Caco-2 (cell line): ENCODE measurements around the gene C20orf96. TPM values are rescaled to one million over a fixed set of nuclear protein-coding genes. Genes with fewer than 3 reads are reported as not detected.

Experiments used
- BruUV-seq: library from RNA; stranded (reverse); fragments of 400-500 nt; replicated peaks from 2 replicates; lab custom pipeline; 2021; lab: Mats Ljungman, UMichigan
- CTCF ChIA-PET: fragments of 300-600 bp; sonication (Branson Sonifier 250); formaldehyde crosslinking; loops from one replicate; lab custom pipeline; 2022; ENCODE audit warnings: antibody characterized with exemption; lab: Charles Lee
- POLR2A ChIA-PET: fragments of 300-600 bp; sonication (Branson Sonifier 250); formaldehyde crosslinking; loops from one replicate; lab custom pipeline; 2022; ENCODE audit warnings: antibody characterized with exemption; lab: Charles Lee
- DNase-seq, 2 experiments: peaks; one replicate each; pipeline versions ENCODE4 v3.0.0 to v3.0.0-alpha.2; 2020 to 2022
- H3K27me3 ChIP-seq: replicated peaks from 2 replicates; pipeline ENCODE4 v1.6.0; 2011; ENCODE audit warnings: low read length; ENCODE audit not compliant: control insufficient read depth, insufficient read depth
- H3K36me3 ChIP-seq: 2 replicates; pipeline ENCODE4 v1.5.1; 2011; ENCODE audit warnings: low read length; ENCODE audit not compliant: control insufficient read depth, insufficient read depth
- H3K4me1 ChIP-seq: fragments of 250-450 bp; sonication (Bioruptor Pico); 2 replicates; pipeline ENCODE4 v1.5.1; 2020; ENCODE audit warnings: mild to moderate bottlenecking
- H3K4me3 ChIP-seq: 2 replicates; pipeline ENCODE4 v1.5.1; 2011; ENCODE audit warnings: low read depth, mild to moderate bottlenecking, control low read depth, low read length
- H3K9me3 ChIP-seq: fragments of 250-450 bp; sonication (Bioruptor Pico); 2 replicates; pipeline ENCODE4 v1.5.1; 2020; ENCODE audit warnings: mild to moderate bottlenecking, moderate library complexity
- H3K27ac Mint-ChIP-seq: one replicate; pipeline ENCODE4 v1.8.0; 2022; ENCODE audit warnings: mixed read lengths; ENCODE audit not compliant: unreplicated experiment
- H3K27me3 Mint-ChIP-seq: one replicate; pipeline ENCODE4 v1.8.0; 2022; ENCODE audit warnings: mixed read lengths; ENCODE audit not compliant: insufficient read depth, unreplicated experiment
- H3K36me3 Mint-ChIP-seq: one replicate; pipeline ENCODE4 v1.8.0; 2022; ENCODE audit warnings: mild to moderate bottlenecking, mixed read lengths; ENCODE audit not compliant: insufficient read depth, unreplicated experiment
- H3K4me1 Mint-ChIP-seq: one replicate; pipeline ENCODE4 v1.8.0; 2022; ENCODE audit warnings: low read depth, mixed read lengths; ENCODE audit not compliant: unreplicated experiment
- H3K4me3 Mint-ChIP-seq: one replicate; pipeline ENCODE4 v1.8.0; 2022; ENCODE audit warnings: mild to moderate bottlenecking, moderate library complexity, mixed read lengths; ENCODE audit not compliant: unreplicated experiment
- H3K9me3 Mint-ChIP-seq: one replicate; pipeline ENCODE4 v1.8.0; 2022; ENCODE audit warnings: mixed read lengths; ENCODE audit not compliant: unreplicated experiment
- CTCF ChIP-seq, 2 experiments: fragments of 200-600 bp in 1 of 2; IDR thresholded peaks; 1 replicate in 1 of 2; 2 replicates in 1 of 2; pipeline versions ENCODE4 v1.5.1 to v1.8.0; 2011 to 2022; ENCODE audit warnings: antibody characterized with exemption in 1 of 2, control low read depth in 1 of 2, inconsistent platforms in 1 of 2, low read depth in 1 of 2, low read length in 1 of 2, mild to moderate bottlenecking in 1 of 2, moderate library complexity in 1 of 2; ENCODE audit not compliant: insufficient read depth in 1 of 2, severe bottlenecking in 1 of 2, unreplicated experiment in 1 of 2
- intact Hi-C: fragments of 100-400 bp; cut with micrococcal nuclease; formaldehyde crosslinking; loops from one replicate; pipeline ENCODE4 v1.10.0; 2022; ENCODE audit not compliant: unreplicated experiment
- total RNA-seq: library from RNA; stranded (reverse); gene quantifications from 2 replicates; pipeline ENCODE4 v1.2.3, GENCODE V29; 2022

Gene C20orf96
- total RNA-seq, 1 experiment from 2014 or later: 11.5 TPM

GRCh38 chr20:328027-328974, 37.8 kb upstream of the C20orf96 start:
- Histone ChIP-seq H3K4me1 (0 out of 2 replicates have a peak, but pooled peaks cover 9% of the 10 kb centered on the region), H3K36me3 (no peaks in the 10 kb centered on the region), H3K27me3 (no peaks in the 10 kb centered on the region), H3K4me3 (peak overlapping the region; percentile 59), H3K9me3 (no peaks in the 10 kb centered on the region)
- Mint-ChIP-seq H3K9me3 (no peaks in the 10 kb centered on the region), H3K36me3 (peaks cover 46% of the 10 kb centered on the region), H3K27ac (peak overlapping the region; percentile 66), H3K4me3 (peak overlapping the region; percentile 94), H3K27me3 (no peaks in the 10 kb centered on the region), H3K4me1 (peaks cover 8% of the 10 kb centered on the region)
- BruUV-seq: no TSS peak
- DNase-seq: no peak
- intact Hi-C loops: no loop called here
- TF ChIP-seq CTCF (IDR thresholded peaks at IDR 0.05; ENCODE audit: insufficient read depth in 1 of 2, low read depth in 1 of 2, low read length in 1 of 2, severe bottlenecking in 1 of 2, unreplicated experiment in 1 of 2): no peak
- CTCF ChIA-PET: no interaction called here
- POLR2A ChIA-PET: no interaction called here

- Histone ChIP-seq H3K4me3 (peak overlapping the region; percentile 59), H3K27me3 (no peaks in the 10 kb centered on the region), H3K9me3 (no peaks in the 10 kb centered on the region), H3K36me3 (no peaks in the 10 kb centered on the region), H3K4me1 (0 out of 2 replicates have a peak, but pooled peaks cover 10% of the 10 kb centered on the region)
- ChIA-PET CTCF (no interaction called here), POLR2A (no interaction called here)
- Mint-ChIP-seq H3K27ac (peak overlapping the region; percentile 29), H3K9me3 (no peaks in the 10 kb centered on the region), H3K4me1 (peaks cover 8% of the 10 kb centered on the region), H3K4me3 (peak overlapping the region; percentile 94), H3K27me3 (no peaks in the 10 kb centered on the region), H3K36me3 (peaks cover 46% of the 10 kb centered on the region)
- TF ChIP-seq CTCF (IDR thresholded peaks at IDR 0.05; ENCODE audit: insufficient read depth in 1 of 2, low read depth in 1 of 2, low read length in 1 of 2, severe bottlenecking in 1 of 2, unreplicated experiment in 1 of 2): no peak
- intact Hi-C loops: loop anchor here (1.0 kb wide), 1 partner anchor 20 kb away; the partner anchor contains the start of gene NRSN2
- peak; percentile 88 to 92 for DNase-seq
- BruUV-seq: TSS peak; percentile 65
These were observed 36.9 kb upstream of the C20orf96 start for GRCh38 chr20:327186-328026.
